GM12872 (cell line): ENCODE results near the gene FAM89A.

Experiments
- TF ChIP-seq, protein P1 (sequence below): IDR thresholded peaks from 3 replicates; pipeline ENCODE4 v1.5.1; 2011; ENCODE audit warnings: low read depth, mild to moderate bottlenecking, low read length, moderate library complexity; ENCODE audit not compliant: insufficient read depth

FAM89A gene

DNA sequence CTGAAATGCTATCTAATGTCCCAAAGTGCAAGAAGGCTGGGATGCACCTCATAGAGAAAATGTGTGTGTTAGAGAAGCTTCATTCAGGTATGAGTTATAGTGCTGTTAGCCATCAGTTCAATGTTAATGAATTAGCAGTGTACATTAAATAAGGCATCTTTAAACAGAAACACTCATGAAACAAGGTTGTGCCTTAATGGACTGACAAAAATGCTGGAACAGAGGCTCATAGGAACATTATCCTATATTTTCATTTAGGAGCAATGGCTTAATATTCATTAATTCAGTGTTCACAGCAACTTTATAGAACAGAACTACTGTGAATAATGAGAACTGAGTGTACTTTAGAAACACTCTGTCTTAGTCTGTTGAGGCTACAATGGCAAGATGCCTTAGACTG lies 15.2 kb upstream of the FAM89A start:
- TF ChIP-seq, protein P1, sequence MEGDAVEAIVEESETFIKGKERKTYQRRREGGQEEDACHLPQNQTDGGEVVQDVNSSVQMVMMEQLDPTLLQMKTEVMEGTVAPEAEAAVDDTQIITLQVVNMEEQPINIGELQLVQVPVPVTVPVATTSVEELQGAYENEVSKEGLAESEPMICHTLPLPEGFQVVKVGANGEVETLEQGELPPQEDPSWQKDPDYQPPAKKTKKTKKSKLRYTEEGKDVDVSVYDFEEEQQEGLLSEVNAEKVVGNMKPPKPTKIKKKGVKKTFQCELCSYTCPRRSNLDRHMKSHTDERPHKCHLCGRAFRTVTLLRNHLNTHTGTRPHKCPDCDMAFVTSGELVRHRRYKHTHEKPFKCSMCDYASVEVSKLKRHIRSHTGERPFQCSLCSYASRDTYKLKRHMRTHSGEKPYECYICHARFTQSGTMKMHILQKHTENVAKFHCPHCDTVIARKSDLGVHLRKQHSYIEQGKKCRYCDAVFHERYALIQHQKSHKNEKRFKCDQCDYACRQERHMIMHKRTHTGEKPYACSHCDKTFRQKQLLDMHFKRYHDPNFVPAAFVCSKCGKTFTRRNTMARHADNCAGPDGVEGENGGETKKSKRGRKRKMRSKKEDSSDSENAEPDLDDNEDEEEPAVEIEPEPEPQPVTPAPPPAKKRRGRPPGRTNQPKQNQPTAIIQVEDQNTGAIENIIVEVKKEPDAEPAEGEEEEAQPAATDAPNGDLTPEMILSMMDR, result no peak

DNA sequence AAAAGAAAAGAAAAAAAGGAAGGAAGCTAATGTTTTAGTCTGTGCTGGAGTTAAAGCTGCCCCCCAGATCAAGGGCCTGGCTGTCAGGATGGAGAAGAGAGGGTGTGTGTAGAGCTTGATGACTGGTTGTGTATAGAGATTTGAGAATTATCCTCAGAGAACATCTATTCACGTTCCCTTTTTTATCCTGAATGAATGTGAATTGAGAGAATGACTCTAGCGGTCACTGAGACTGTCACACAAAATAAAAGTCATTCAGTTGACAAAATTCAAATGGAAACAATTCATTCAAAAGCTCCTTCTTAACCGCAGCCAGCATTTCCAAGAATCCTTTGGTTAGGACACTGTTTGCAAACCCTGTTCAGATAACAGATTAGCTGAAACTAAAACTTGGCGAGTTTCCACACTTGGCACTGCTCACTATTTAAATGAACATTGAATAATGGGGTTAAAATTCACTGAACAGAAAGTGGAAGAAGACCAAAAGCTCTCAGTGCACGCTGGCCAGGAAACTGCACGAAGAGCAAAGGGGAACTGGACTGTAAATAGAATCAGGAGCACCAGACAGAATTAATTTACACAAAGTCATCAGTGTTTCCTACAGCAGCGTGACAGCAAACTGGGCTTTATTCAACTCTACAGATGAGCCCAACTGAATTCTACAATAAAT lies 13.6 kb upstream of the FAM89A start:
- TF ChIP-seq, protein P1, result no peak

DNA sequence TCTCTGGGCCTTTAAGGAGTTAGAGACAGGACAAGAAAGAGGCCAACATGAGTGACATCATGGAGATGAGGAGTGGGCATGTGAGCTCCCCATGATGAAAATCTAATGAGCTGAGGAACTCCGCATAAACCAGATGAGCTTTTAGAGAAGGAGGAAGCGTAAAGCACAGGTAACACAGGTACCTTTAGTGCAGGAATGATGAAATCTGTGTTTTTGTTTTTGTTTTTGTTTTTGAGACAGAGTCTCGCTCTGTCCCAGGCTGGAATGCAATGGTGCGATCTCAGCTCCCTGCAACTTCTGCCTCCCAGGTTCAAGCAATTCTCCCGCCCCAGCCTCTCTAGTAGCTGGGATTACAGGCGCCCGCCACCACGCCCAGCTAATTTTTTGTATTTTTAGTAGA lies 12.7 kb upstream of the FAM89A start:
- TF ChIP-seq, protein P1, result no peak

DNA sequence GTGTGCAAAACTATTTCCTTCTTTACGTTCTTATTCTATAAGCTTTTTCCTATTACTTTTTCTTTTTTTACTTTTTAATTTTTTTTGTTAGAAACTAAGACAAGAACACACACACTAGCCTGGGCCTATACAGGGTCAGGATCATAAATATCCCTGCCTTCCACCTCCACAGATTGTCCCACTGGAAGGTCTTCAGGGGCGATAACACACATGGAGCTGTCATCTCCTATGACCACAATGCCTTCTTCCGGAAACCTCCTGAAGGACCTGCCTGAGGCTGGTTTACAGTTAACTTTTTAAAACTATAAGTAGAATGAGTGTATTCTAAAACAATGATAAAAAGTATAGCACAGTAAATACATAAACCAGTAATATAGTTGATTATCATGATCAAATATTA lies 10.3 kb upstream of the FAM89A start:
- TF ChIP-seq, protein P1, result no peak

DNA sequence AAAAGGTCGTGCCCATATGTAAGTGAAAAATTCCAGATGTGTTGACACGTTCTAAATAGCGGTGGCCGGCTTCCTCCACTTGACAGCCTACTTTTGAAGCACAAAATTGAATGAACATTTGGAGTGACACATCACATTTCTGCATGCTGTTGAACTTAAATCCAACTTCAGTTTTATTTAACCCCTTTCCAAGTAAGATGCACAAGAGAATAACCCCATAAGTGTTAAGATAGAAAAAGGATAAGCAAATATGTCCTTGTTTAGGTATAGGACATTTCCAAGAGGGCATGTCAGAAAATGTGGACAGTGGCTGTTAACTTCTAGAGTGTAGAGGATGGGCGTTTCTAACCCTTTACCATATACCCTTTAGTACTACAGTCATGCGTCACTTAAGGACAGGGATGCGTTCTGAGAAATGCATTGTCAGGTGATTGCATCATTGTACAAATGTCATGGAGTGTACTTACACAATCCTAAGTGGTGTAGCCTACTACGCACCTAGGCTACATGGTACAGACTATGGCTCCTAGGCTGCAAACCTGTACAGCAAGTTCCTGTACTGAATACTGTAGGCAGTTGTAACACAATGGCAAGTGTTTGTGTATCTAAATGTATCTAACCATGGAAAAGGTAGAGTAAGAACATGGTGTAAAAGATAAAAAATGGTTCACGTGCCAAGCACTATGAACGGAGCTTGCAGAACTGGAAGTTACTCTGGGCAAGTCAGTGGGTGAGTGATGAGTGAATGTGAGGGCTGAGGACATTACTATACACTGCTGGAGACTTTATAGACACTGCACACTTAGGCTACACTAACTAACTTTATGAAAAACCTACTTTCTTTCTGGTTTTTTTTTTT lies 9.3 kb upstream of the FAM89A start:
- TF ChIP-seq, protein P1, result no peak

DNA sequence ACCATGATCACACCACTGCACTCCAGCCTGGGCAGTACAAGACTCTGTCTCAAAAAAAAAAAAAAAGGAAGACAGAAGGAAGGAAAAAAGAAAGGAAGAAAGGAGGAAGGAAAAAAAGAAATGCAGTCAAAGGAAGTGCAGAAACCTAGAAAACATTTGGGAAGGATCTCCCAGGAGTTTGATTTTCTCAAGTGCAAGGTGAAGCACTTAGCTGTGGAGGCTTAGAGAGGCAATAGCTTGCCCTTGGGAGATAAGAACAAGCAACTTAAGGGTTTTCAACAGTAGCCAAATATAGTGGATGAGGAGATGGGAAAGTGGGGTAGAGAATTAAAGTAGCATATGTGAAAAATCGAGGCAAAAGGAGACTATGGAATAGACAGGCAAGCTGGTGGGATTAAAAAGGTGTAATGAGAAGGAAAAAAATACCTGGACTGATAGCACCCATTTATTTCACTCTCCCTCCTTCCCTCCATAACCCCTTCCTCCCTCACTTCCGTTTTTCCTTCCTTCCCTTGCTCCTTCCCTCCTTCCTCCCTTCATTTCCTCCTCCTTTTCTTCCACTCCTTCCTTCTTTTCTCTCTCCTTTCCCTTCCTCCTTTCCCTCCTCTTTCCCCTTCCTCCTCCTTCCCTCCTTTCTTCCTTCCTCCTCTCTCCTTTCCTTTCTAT lies 6.8 kb upstream of the FAM89A start:
- TF ChIP-seq, protein P1, result no peak

DNA sequence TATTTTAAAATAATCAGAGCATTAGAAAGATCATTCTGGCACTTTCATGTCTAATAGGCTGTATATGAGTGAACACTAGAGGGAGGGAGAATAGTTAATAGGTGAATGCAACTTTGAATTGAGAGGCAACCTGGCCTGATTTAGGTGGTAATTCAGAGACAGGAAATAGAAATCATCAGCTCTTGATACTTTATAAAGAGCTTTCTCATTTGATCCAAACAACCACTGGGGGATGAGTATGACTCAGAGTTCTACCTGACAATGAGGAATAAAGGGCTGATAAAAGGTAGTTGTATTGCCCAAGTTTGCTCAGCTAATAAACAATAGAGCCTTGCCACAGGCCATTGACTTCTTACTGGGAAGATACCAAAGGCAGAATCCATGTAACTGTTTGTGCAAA lies 5.2 kb upstream of the FAM89A start:
- TF ChIP-seq, protein P1, result no peak
